GM10266 (cell line): ENCODE data around the gene XPO5.

Source experiments
- DNase-seq: peaks from one replicate; pipeline ENCODE4 v3.0.0; 2012; ENCODE audit errors: extremely low spot score
- CTCF ChIP-seq: IDR thresholded peaks from 2 replicates; pipeline ENCODE4 v1.5.1; 2012; ENCODE audit warnings: mild to moderate bottlenecking, low read depth; ENCODE audit not compliant: control insufficient read depth, insufficient read depth; ENCODE audit errors: missing control alignments

The XPO5 gene

GRCh38 chr6:43524483-43524961 lies 51.3 kb downstream of the XPO5 start:
- no peak for DNase-seq
- no peak for TF ChIP-seq CTCF

- TF ChIP-seq CTCF, result no peak
- no peak for DNase-seq
Measured at GRCh38 chr6:43523284-43523683, 52.6 kb downstream of the XPO5 start.

GRCh38 chr6:43522547-43523261 lies 53.1 kb downstream of the XPO5 start:
- TF ChIP-seq CTCF, result no peak
- no peak for DNase-seq

GRCh38 chr6:43521836-43522235 lies 54.0 kb downstream of the XPO5 start:
- TF ChIP-seq CTCF, result no peak

GRCh38 chr6:43520097-43520496 lies 55.7 kb downstream of the XPO5 start:
- DNase-seq, result no peak

More at GRCh38 chr6:43521836-43522235, 54.0 kb downstream of the XPO5 start:
- DNase-seq, result no peak

GRCh38 chr6:43517505-43518357 lies 58.1 kb downstream of the XPO5 start:
- DNase-seq, result no peak
- no peak for TF ChIP-seq CTCF

More at GRCh38 chr6:43520097-43520496, 55.7 kb downstream of the XPO5 start:
- no peak for TF ChIP-seq CTCF

- peak; percentile 98 for DNase-seq
- no peak for TF ChIP-seq CTCF
Measured at GRCh38 chr6:43516697-43517504, 58.9 kb downstream of the XPO5 start, which contains the start of the genes POLR1C and YIPF3. Gene POLR1C, plus strand, starts transcription at chr6:43517089. Its CDS starts 21 bp downstream, at chr6:43517110. Gene YIPF3, minus strand, starts transcription at chr6:43516926. Its CDS starts 119 bp downstream, at chr6:43516807.
